Measurements from ENCODE around the gene EEF2KMT.

EEF2KMT gene

DNA sequence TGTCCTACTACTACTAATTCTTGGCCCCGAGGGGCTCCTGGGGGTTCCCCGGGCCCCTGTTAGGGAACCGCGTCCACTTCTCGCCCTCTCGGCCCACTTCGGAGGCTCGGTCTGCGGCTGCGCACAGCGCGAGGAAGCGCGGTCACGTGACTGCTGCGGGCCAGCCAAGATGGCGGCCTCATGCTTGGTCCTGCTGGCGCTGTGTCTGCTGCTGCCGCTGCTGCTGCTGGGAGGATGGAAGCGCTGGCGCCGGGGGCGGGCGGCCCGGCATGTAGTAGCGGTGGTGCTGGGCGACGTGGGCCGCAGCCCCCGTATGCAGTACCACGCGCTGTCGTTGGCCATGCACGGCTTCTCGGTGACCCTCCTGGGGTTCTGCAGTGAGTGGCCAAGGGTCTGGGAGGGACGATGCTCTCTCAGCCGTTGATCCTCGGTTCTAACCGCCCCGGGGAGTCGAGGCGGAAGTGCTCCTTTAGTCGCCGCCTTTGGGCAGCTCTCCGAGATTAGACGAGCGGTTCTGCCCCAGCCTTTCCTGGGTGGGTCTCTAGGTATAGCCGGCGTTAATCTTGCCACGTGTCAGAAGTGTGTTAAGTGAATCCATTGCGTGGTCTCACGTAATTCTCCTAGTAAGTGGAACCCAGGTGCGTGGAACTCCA, 25.8 kb downstream of the EEF2KMT start, which contains the start of gene ALG1:
Gene ALG1, plus strand, starts transcription at position 163 of the 653 bp plus-strand sequence. Its CDS starts 7 bp downstream, at position 170.
- Histone ChIP-seq H2BK5ac (ENCODE audit: low read length) (no peak within 1 kb of the TSS), H3K4ac (ENCODE audit: low read length) (no peak within 1 kb of the TSS), H3K18ac (ENCODE audit: low read length) (peak within 1 kb of the TSS; percentile 63), H3K9me3 (replicated peaks in 1 of 2; ENCODE audit: control insufficient read depth in 2 of 2, insufficient read depth in 1 of 2, low read depth in 1 of 2, low read length in 2 of 2) (no peaks in the 10 kb centered on the region), H3K4me3 (ENCODE audit: low read length in 2 of 2) (peak within 1 kb of the TSS; percentile 67 to 96), H2BK15ac (ENCODE audit: low read length) (no peak within 1 kb of the TSS), H3K27ac (replicated peaks; ENCODE audit: low read length) (no peak within 1 kb of the TSS), H3K4me1 (ENCODE audit: control insufficient read depth in 2 of 2, insufficient read depth in 1 of 2, low read depth in 1 of 2, low read length in 2 of 2) (peaks cover 5% of the 10 kb centered on the region in 2 donors), H4K8ac (ENCODE audit: low read depth, low read length) (peak within 1 kb of the TSS; percentile 85), H3K23ac (ENCODE audit: low read depth, low read length, poor library complexity) (peak within 1 kb of the TSS; percentile 98), H2AFZ (ENCODE audit: low read length) (peak within 1 kb of the TSS; percentile 92), H3K36me3 (replicated peaks in 1 of 2; ENCODE audit: control insufficient read depth in 2 of 2, insufficient read depth in 2 of 2, low read length in 2 of 2) (peaks cover 9 to 26% of the 10 kb centered on the region in 2 donors), H4K91ac (ENCODE audit: low read depth, low read length, poor library complexity) (no peak within 1 kb of the TSS), H2AK5ac (ENCODE audit: low read depth, low read length) (no peak within 1 kb of the TSS), H2BK12ac (ENCODE audit: low read length) (no peak within 1 kb of the TSS), H3K4me2 (ENCODE audit: insufficient read depth, low read length, poor library complexity, severe bottlenecking) (peak within 1 kb of the TSS; percentile 56), H2BK120ac (ENCODE audit: low read depth, low read length) (peak within 1 kb of the TSS; percentile 27), H3K9ac (ENCODE audit: low read depth, low read length, poor library complexity) (peak within 1 kb of the TSS; percentile 86), H3K14ac (ENCODE audit: low read length) (peak within 1 kb of the TSS; percentile 33), H3K27me3 (ENCODE audit: control insufficient read depth in 3 of 3, insufficient read depth in 3 of 3, low read depth in 1 of 3, low read length in 3 of 3) (peaks cover 0 to 6% (median 0%) of the 10 kb centered on the region in 3 experiments), H3K79me1 (ENCODE audit: low read depth, low read length) (no peaks in the 10 kb centered on the region)
- WGBS, 2 donors (ENCODE audit: extremely low coverage in 2 of 2, insufficient read length in 2 of 2, insufficient replicate concordance in 1 of 2), result no CpG with 5 or more reads among the region's 53 CpGs
- peak; percentile 78 for DNase-seq (ENCODE audit: low spot score)

DNA sequence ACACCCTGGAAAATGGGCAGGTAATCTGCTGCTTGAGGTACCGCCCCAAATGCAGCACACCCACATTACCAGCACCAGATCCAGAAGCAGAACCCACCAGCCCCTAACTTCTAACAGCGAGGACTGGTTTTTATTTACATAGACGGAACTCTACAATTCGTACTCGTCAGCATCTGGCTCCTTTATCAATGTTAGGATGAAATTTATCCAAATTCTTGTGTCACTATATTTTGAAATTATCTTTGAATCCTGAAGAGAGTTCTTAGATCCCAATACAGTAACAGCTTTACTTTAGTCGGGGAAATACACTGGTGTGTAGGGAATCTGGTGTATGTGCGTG, 26.3 kb downstream of the EEF2KMT start:
- no peak overlapping the region for H2BK5ac ChIP-seq (ENCODE audit: low read length)
- H3K18ac ChIP-seq (ENCODE audit: low read length), result no peak overlapping the region
- peaks cover 8 to 23% of the 10 kb centered on the region in 2 donors for H3K36me3 ChIP-seq (replicated peaks in 1 of 2; ENCODE audit: control insufficient read depth in 2 of 2, insufficient read depth in 2 of 2, low read length in 2 of 2)
- H3K4ac ChIP-seq (ENCODE audit: low read length), result no peak overlapping the region
- H3K4me3 ChIP-seq (ENCODE audit: low read length in 2 of 2), result peak overlapping the region in 1 of 2 donors; percentile 67
- no peak overlapping the region for H4K91ac ChIP-seq (ENCODE audit: low read depth, low read length, poor library complexity)
- H3K79me1 ChIP-seq (ENCODE audit: low read depth, low read length), result no peaks in the 10 kb centered on the region
- peaks cover 0 to 9% (median 0%) of the 10 kb centered on the region in 3 experiments for H3K27me3 ChIP-seq (ENCODE audit: control insufficient read depth in 3 of 3, insufficient read depth in 3 of 3, low read depth in 1 of 3, low read length in 3 of 3)
- DNase-seq (ENCODE audit: low spot score), result no peak
- no peak overlapping the region for H4K8ac ChIP-seq (ENCODE audit: low read depth, low read length)
- no peak overlapping the region for H2BK15ac ChIP-seq (ENCODE audit: low read length)
- WGBS, 2 donors (ENCODE audit: extremely low coverage in 2 of 2, insufficient read length in 2 of 2, insufficient replicate concordance in 1 of 2), result no CpG with 5 or more reads among the region's 7 CpGs
- H2AK5ac ChIP-seq (ENCODE audit: low read depth, low read length), result no peak overlapping the region
- H3K27ac ChIP-seq (replicated peaks; ENCODE audit: low read length), result no peak overlapping the region
- H3K9me3 ChIP-seq (replicated peaks in 1 of 2; ENCODE audit: control insufficient read depth in 2 of 2, insufficient read depth in 1 of 2, low read depth in 1 of 2, low read length in 2 of 2), result no peaks in the 10 kb centered on the region
- H2BK120ac ChIP-seq (ENCODE audit: low read depth, low read length), result no peak overlapping the region
- no peak overlapping the region for H3K4me2 ChIP-seq (ENCODE audit: insufficient read depth, low read length, poor library complexity, severe bottlenecking)
- H2AFZ ChIP-seq (ENCODE audit: low read length), result peak overlapping the region; percentile 92
- no peak overlapping the region for H3K9ac ChIP-seq (ENCODE audit: low read depth, low read length, poor library complexity)
- H3K14ac ChIP-seq (ENCODE audit: low read length), result no peak overlapping the region
- H2BK12ac ChIP-seq (ENCODE audit: low read length), result no peak overlapping the region
- H3K23ac ChIP-seq (ENCODE audit: low read depth, low read length, poor library complexity), result peak overlapping the region; percentile 98
- peaks cover 5% of the 10 kb centered on the region in 2 donors for H3K4me1 ChIP-seq (ENCODE audit: control insufficient read depth in 2 of 2, insufficient read depth in 1 of 2, low read depth in 1 of 2, low read length in 2 of 2)

DNA sequence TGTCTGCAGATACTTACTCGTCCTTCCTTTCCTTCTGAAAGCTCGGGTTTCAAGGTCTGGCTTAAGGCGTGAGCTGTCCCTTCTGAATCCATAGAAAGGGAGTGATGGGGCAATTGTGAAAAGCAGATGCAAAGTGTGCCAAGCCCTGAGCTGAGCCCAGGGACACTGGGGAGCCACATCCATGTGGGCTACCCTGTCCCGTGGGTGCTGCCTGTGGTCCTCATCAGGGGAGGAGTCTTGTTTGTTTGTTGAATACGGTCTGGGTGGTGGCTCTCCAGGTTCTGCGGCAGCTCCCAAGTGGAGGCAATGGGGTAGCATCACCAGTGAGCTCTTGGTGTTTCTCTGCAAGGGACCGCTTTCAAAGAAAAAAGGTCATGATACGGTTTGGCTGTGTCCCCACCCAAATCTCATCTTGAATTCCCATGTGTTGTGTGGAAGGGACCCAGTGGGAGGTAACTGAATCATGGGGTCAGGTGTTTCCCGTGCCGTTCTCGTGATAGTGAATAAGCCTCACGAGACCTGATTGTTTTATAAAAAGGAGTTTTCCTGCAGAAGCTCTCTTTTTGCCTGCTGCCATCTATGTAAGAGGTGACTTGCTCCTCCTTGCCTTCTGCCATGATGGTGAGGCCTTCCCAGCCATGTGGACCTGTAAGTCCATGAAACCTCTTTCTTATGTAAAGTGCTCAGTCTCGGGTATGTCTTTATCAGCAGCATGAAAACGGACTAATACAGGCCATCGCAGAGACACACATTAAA, 27.0 kb downstream of the EEF2KMT start:
- H3K79me1 ChIP-seq (ENCODE audit: low read depth, low read length), result no peaks in the 10 kb centered on the region
- no peaks in the 10 kb centered on the region for H3K9me3 ChIP-seq (replicated peaks in 1 of 2; ENCODE audit: control insufficient read depth in 2 of 2, insufficient read depth in 1 of 2, low read depth in 1 of 2, low read length in 2 of 2)
- no peak overlapping the region for H3K4me3 ChIP-seq (ENCODE audit: low read length in 2 of 2)
- WGBS, 2 donors (ENCODE audit: extremely low coverage in 2 of 2, insufficient read length in 2 of 2, insufficient replicate concordance in 1 of 2), result no CpG with 5 or more reads among the region's 15 CpGs
- H3K36me3 ChIP-seq (replicated peaks in 1 of 2; ENCODE audit: control insufficient read depth in 2 of 2, insufficient read depth in 2 of 2, low read length in 2 of 2), result peaks cover 3 to 16% of the 10 kb centered on the region in 2 donors
- H4K8ac ChIP-seq (ENCODE audit: low read depth, low read length), result peak overlapping the region; percentile 45
- no peak overlapping the region for H2BK15ac ChIP-seq (ENCODE audit: low read length)
- H2BK12ac ChIP-seq (ENCODE audit: low read length), result no peak overlapping the region
- H3K14ac ChIP-seq (ENCODE audit: low read length), result no peak overlapping the region
- H4K91ac ChIP-seq (ENCODE audit: low read depth, low read length, poor library complexity), result no peak overlapping the region
- peak overlapping the region; percentile 92 for H2AFZ ChIP-seq (ENCODE audit: low read length)
- H2BK5ac ChIP-seq (ENCODE audit: low read length), result no peak overlapping the region
- peaks cover 0 to 16% (median 0%) of the 10 kb centered on the region in 3 experiments for H3K27me3 ChIP-seq (ENCODE audit: control insufficient read depth in 3 of 3, insufficient read depth in 3 of 3, low read depth in 1 of 3, low read length in 3 of 3)
- H2AK5ac ChIP-seq (ENCODE audit: low read depth, low read length), result peak overlapping the region; percentile 74
- H3K4me2 ChIP-seq (ENCODE audit: insufficient read depth, low read length, poor library complexity, severe bottlenecking), result no peak overlapping the region
- H3K9ac ChIP-seq (ENCODE audit: low read depth, low read length, poor library complexity), result no peak overlapping the region
- no peak for DNase-seq (ENCODE audit: low spot score)
- no peak overlapping the region for H2BK120ac ChIP-seq (ENCODE audit: low read depth, low read length)
- peaks cover 5 to 6% of the 10 kb centered on the region in 2 donors for H3K4me1 ChIP-seq (ENCODE audit: control insufficient read depth in 2 of 2, insufficient read depth in 1 of 2, low read depth in 1 of 2, low read length in 2 of 2)
- peak overlapping the region; percentile 13 for H3K18ac ChIP-seq (ENCODE audit: low read length)
- H3K27ac ChIP-seq (replicated peaks; ENCODE audit: low read length), result no peak overlapping the region
- no peak overlapping the region for H3K4ac ChIP-seq (ENCODE audit: low read length)
- H3K23ac ChIP-seq (ENCODE audit: low read depth, low read length, poor library complexity), result no peak overlapping the region

DNA sequence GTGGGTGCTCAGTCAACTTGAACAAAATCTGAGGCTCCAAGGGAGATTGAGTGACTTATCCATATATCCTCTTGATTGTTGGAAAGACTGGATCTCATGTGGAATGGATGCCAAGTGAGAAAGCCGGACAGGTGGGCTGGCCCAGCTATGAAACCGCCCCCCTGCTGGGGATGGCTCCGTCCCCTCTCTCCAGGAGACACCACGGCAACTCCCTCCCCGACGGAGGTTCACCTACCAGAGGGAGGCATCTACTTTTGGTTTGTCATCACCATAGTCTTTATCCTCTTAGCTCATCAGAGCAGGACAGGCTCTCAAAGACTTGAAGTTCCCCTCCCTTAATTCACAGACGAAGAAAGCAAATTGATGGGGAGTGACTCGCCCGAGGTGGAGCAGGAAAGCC, 27.7 kb downstream of the EEF2KMT start:
- H3K23ac ChIP-seq (ENCODE audit: low read depth, low read length, poor library complexity), result no peak overlapping the region
- H3K18ac ChIP-seq (ENCODE audit: low read length), result peak overlapping the region; percentile 13
- peaks cover 5 to 7% of the 10 kb centered on the region in 2 donors for H3K4me1 ChIP-seq (ENCODE audit: control insufficient read depth in 2 of 2, insufficient read depth in 1 of 2, low read depth in 1 of 2, low read length in 2 of 2)
- no peak for DNase-seq (ENCODE audit: low spot score)
- no CpG with 5 or more reads among the region's 9 CpGs for WGBS, 2 donors (ENCODE audit: extremely low coverage in 2 of 2, insufficient read length in 2 of 2, insufficient replicate concordance in 1 of 2)
- no peak overlapping the region for H2BK5ac ChIP-seq (ENCODE audit: low read length)
- no peak overlapping the region for H3K9ac ChIP-seq (ENCODE audit: low read depth, low read length, poor library complexity)
- no peak overlapping the region for H3K14ac ChIP-seq (ENCODE audit: low read length)
- no peak overlapping the region for H2BK12ac ChIP-seq (ENCODE audit: low read length)
- peaks cover 0 to 8% of the 10 kb centered on the region in 2 donors for H3K36me3 ChIP-seq (replicated peaks in 1 of 2; ENCODE audit: control insufficient read depth in 2 of 2, insufficient read depth in 2 of 2, low read length in 2 of 2)
- peaks cover 0 to 24% (median 0%) of the 10 kb centered on the region in 3 experiments for H3K27me3 ChIP-seq (ENCODE audit: control insufficient read depth in 3 of 3, insufficient read depth in 3 of 3, low read depth in 1 of 3, low read length in 3 of 3)
- no peak overlapping the region for H2BK15ac ChIP-seq (ENCODE audit: low read length)
- no peak overlapping the region for H4K91ac ChIP-seq (ENCODE audit: low read depth, low read length, poor library complexity)
- no peak overlapping the region for H3K27ac ChIP-seq (replicated peaks; ENCODE audit: low read length)
- H2BK120ac ChIP-seq (ENCODE audit: low read depth, low read length), result no peak overlapping the region
- no peak overlapping the region for H4K8ac ChIP-seq (ENCODE audit: low read depth, low read length)
- H3K4me3 ChIP-seq (ENCODE audit: low read length in 2 of 2), result no peak overlapping the region
- H2AFZ ChIP-seq (ENCODE audit: low read length), result no peak overlapping the region
- H3K9me3 ChIP-seq (replicated peaks in 1 of 2; ENCODE audit: control insufficient read depth in 2 of 2, insufficient read depth in 1 of 2, low read depth in 1 of 2, low read length in 2 of 2), result no peaks in the 10 kb centered on the region
- H3K79me1 ChIP-seq (ENCODE audit: low read depth, low read length), result no peaks in the 10 kb centered on the region
- no peak overlapping the region for H3K4ac ChIP-seq (ENCODE audit: low read length)
- H3K4me2 ChIP-seq (ENCODE audit: insufficient read depth, low read length, poor library complexity, severe bottlenecking), result no peak overlapping the region
- peak overlapping the region; percentile 74 for H2AK5ac ChIP-seq (ENCODE audit: low read depth, low read length)

All from neuronal stem cell (in vitro differentiated cells).